Astrocyte (in vitro differentiated cells and primary cell): ENCODE results near the gene TFDP3.

Experiments
- CTCF ChIP-seq: IDR thresholded peaks from 2 replicates; pipeline ENCODE4 v1.5.1; 2011; ENCODE audit warnings: low read depth, mild to moderate bottlenecking, inconsistent platforms, low read length, moderate library complexity; ENCODE audit not compliant: insufficient read depth
- EZH2 ChIP-seq: IDR thresholded peaks from 2 replicates; pipeline ENCODE4 v1.6.1; 2012; ENCODE audit warnings: mild to moderate bottlenecking, low read length, inconsistent platforms; ENCODE audit not compliant: insufficient read depth

- no peak for TF ChIP-seq CTCF
- no peak for TF ChIP-seq EZH2
Measured at GRCh38 chrX:133215747-133216146, 2.4 kb downstream of the TFDP3 start.
